Thyroid gland (tissue), 4 donors: ENCODE measurements around the gene CEP72.

ENCODE experiments used
- CTCF ChIP-seq, 6 experiments: fragments of 200-600 bp in 3 of 6; fragments of 450-650 bp in 3 of 6; sonication (generic) in 3 of 6; IDR thresholded peaks; one replicate each; pipeline ENCODE4 v1.5.1; 2016 to 2019; ENCODE audit warnings: antibody characterized with exemption in 6 of 6, mild to moderate bottlenecking in 2 of 6, inconsistent platforms in 1 of 6, moderate library complexity in 1 of 6
- POLR2A ChIP-seq, 2 donors: fragments of 450-650 bp; IDR thresholded peaks; one replicate each; pipeline ENCODE4 v1.6.1; 2017; ENCODE audit warnings: antibody characterized with exemption in 2 of 2, mild to moderate bottlenecking in 2 of 2, moderate library complexity in 1 of 2

GRCh38 chr5:607541-608428 lies 4.4 kb upstream of the CEP72 start:
- TF ChIP-seq CTCF (IDR thresholded peaks at IDR 0.05) (no peak), POLR2A (IDR thresholded peaks at IDR 0.05) (no peak)
